ENCODE measurements around the gene PRKN. TPM values are rescaled to one million over a fixed set of nuclear protein-coding genes. Genes with fewer than 3 reads are reported as not detected.

The PRKN gene
- total RNA-seq, 1 experiment from 2014 or later: 0.34 TPM

GRCh38 chr6:162289972-162290371 is 437.6 kb downstream of the PRKN start:
- DNase-seq: no peak
- Mint-ChIP-seq H3K9me3 (ENCODE audit: unreplicated experiment) (no peaks in the 10 kb centered on the region), H3K36me3 (ENCODE audit: insufficient read depth, unreplicated experiment) (no peaks in the 10 kb centered on the region), H3K27me3 (ENCODE audit: insufficient read depth, unreplicated experiment) (peaks cover 18% of the 10 kb centered on the region), H3K27ac (ENCODE audit: unreplicated experiment) (no peak overlapping the region), H3K4me1 (ENCODE audit: low read depth, unreplicated experiment) (no peaks in the 10 kb centered on the region), H3K4me3 (ENCODE audit: unreplicated experiment) (no peak overlapping the region)
- no peaks in the 10 kb centered on the region for H3K27me3 ChIP-seq (replicated peaks; ENCODE audit: control insufficient read depth, insufficient read depth, low read length)
- no TSS peak for BruUV-seq (replicated peaks)
- TF ChIP-seq CTCF (IDR thresholded peaks at IDR 0.05; ENCODE audit: insufficient read depth in 1 of 2, low read depth in 1 of 2, low read length in 1 of 2, severe bottlenecking in 1 of 2, unreplicated experiment in 1 of 2): no peak
- H3K4me3 ChIP-seq (ENCODE audit: low read depth, low read length): no peak overlapping the region
- H3K9me3 ChIP-seq: no peaks in the 10 kb centered on the region
- no peaks in the 10 kb centered on the region for H3K36me3 ChIP-seq (ENCODE audit: control insufficient read depth, insufficient read depth, low read length)
- ChIA-PET POLR2A (no interaction called here), CTCF (no interaction called here)
- intact Hi-C loops (cut with micrococcal nuclease; ENCODE audit: unreplicated experiment): no loop called here
- no peaks in the 10 kb centered on the region for H3K4me1 ChIP-seq

- H3K36me3 Mint-ChIP-seq (ENCODE audit: insufficient read depth, unreplicated experiment): no peaks in the 10 kb centered on the region
- BruUV-seq (replicated peaks): no TSS peak
- no peak for TF ChIP-seq CTCF (IDR thresholded peaks at IDR 0.05; ENCODE audit: insufficient read depth in 1 of 2, low read depth in 1 of 2, low read length in 1 of 2, severe bottlenecking in 1 of 2, unreplicated experiment in 1 of 2)
- Histone ChIP-seq H3K36me3 (ENCODE audit: control insufficient read depth, insufficient read depth, low read length) (no peaks in the 10 kb centered on the region), H3K4me3 (ENCODE audit: low read depth, low read length) (no peak overlapping the region), H3K27me3 (replicated peaks; ENCODE audit: control insufficient read depth, insufficient read depth, low read length) (no peaks in the 10 kb centered on the region), H3K4me1 (no peaks in the 10 kb centered on the region), H3K9me3 (no peaks in the 10 kb centered on the region)
- no peak overlapping the region for H3K27ac Mint-ChIP-seq (ENCODE audit: unreplicated experiment)
- intact Hi-C loops (cut with micrococcal nuclease; ENCODE audit: unreplicated experiment): no loop called here
- ChIA-PET POLR2A (no interaction called here), CTCF (no interaction called here)
- H3K4me3 Mint-ChIP-seq (ENCODE audit: unreplicated experiment): no peak overlapping the region
- H3K27me3 Mint-ChIP-seq (ENCODE audit: insufficient read depth, unreplicated experiment): peaks cover 5% of the 10 kb centered on the region
- no peaks in the 10 kb centered on the region for H3K9me3 Mint-ChIP-seq (ENCODE audit: unreplicated experiment)
- no peaks in the 10 kb centered on the region for H3K4me1 Mint-ChIP-seq (ENCODE audit: low read depth, unreplicated experiment)
- no peak for DNase-seq
Observed at GRCh38 chr6:162273986-162274385, 453.6 kb downstream of the PRKN start.

GRCh38 chr6:162271922-162272321 is 455.6 kb downstream of the PRKN start:
- Histone ChIP-seq H3K9me3 (no peaks in the 10 kb centered on the region), H3K4me1 (no peaks in the 10 kb centered on the region), H3K4me3 (ENCODE audit: low read depth, low read length) (no peak overlapping the region), H3K36me3 (ENCODE audit: control insufficient read depth, insufficient read depth, low read length) (no peaks in the 10 kb centered on the region), H3K27me3 (replicated peaks; ENCODE audit: control insufficient read depth, insufficient read depth, low read length) (no peaks in the 10 kb centered on the region)
- ChIA-PET POLR2A (no interaction called here), CTCF (no interaction called here)
- BruUV-seq (replicated peaks): no TSS peak
- no peak overlapping the region for H3K27ac Mint-ChIP-seq (ENCODE audit: unreplicated experiment)
- intact Hi-C loops (cut with micrococcal nuclease; ENCODE audit: unreplicated experiment): no loop called here
- no peak for TF ChIP-seq CTCF (IDR thresholded peaks at IDR 0.05; ENCODE audit: insufficient read depth in 1 of 2, low read depth in 1 of 2, low read length in 1 of 2, severe bottlenecking in 1 of 2, unreplicated experiment in 1 of 2)
- no peaks in the 10 kb centered on the region for H3K9me3 Mint-ChIP-seq (ENCODE audit: unreplicated experiment)
- DNase-seq: no peak
- H3K36me3 Mint-ChIP-seq (ENCODE audit: insufficient read depth, unreplicated experiment): no peaks in the 10 kb centered on the region
- peaks cover under 1% of the 10 kb centered on the region for H3K27me3 Mint-ChIP-seq (ENCODE audit: insufficient read depth, unreplicated experiment)
- H3K4me3 Mint-ChIP-seq (ENCODE audit: unreplicated experiment): no peak overlapping the region
- no peaks in the 10 kb centered on the region for H3K4me1 Mint-ChIP-seq (ENCODE audit: low read depth, unreplicated experiment)
